Osteoblast (primary cell): ENCODE data around the gene PHOX2A. TPM values are rescaled to one million over a fixed set of nuclear protein-coding genes. Genes with fewer than 3 reads are reported as not detected.

Source experiments
- DNase-seq: peaks from one replicate; pipeline ENCODE4 v3.0.0; 2011; ENCODE audit warnings: low spot score, mixed read lengths; ENCODE audit not compliant: insufficient read length; ENCODE audit errors: missing footprints
- H2AFZ ChIP-seq: 2 replicates; pipeline ENCODE4 v1.6.0; 2011; ENCODE audit warnings: mild to moderate bottlenecking, low read length
- H3K27ac ChIP-seq: 2 replicates; pipeline ENCODE4 v1.5.1; 2011; ENCODE audit warnings: mild to moderate bottlenecking, low read depth, low read length, moderate library complexity
- H3K27me3 ChIP-seq: 2 replicates; pipeline ENCODE4 v1.6.0; 2012; ENCODE audit warnings: mild to moderate bottlenecking, control low read depth, inconsistent platforms, low read length, moderate library complexity; ENCODE audit not compliant: insufficient read depth
- H3K36me3 ChIP-seq: 2 replicates; pipeline ENCODE4 v1.5.1; 2011; ENCODE audit warnings: mild to moderate bottlenecking, low read length, control low read depth, moderate library complexity; ENCODE audit not compliant: insufficient read depth
- H3K4me1 ChIP-seq: 2 replicates; pipeline ENCODE4 v1.5.1; 2011; ENCODE audit warnings: mild to moderate bottlenecking, low read length, control low read depth, moderate library complexity; ENCODE audit not compliant: insufficient read depth
- H3K4me2 ChIP-seq: 2 replicates; pipeline ENCODE4 v1.6.0; 2011; ENCODE audit warnings: mild to moderate bottlenecking, low read length; ENCODE audit not compliant: insufficient read depth
- H3K4me3 ChIP-seq: fragments of 200-600 bp; sonication (generic); 3 replicates; pipeline ENCODE4 v1.5.1; 2012; ENCODE audit warnings: mild to moderate bottlenecking, low read length, inconsistent platforms; ENCODE audit not compliant: insufficient read depth
- H3K79me2 ChIP-seq: 2 replicates; pipeline ENCODE4 v1.6.0; 2012; ENCODE audit warnings: mild to moderate bottlenecking, low read length, control low read depth, inconsistent platforms; ENCODE audit not compliant: insufficient read depth
- H3K9me3 ChIP-seq: 2 replicates; pipeline ENCODE4 v1.5.1; 2011; ENCODE audit warnings: low read depth, low read length, control low read depth
- H4K20me1 ChIP-seq: 2 replicates; pipeline ENCODE4 v1.6.0; 2012; ENCODE audit warnings: mild to moderate bottlenecking, low read length, control low read depth; ENCODE audit not compliant: insufficient read depth
- CTCF ChIP-seq: IDR thresholded peaks from 2 replicates; pipeline ENCODE4 v1.5.1; 2011; ENCODE audit warnings: mild to moderate bottlenecking, low read depth, low read length, moderate library complexity; ENCODE audit errors: extremely low read depth
- total RNA-seq: library from RNA; depleted of rRNA; stranded (reverse); fragments of >200 nt; gene quantifications from 2 replicates; pipeline ENCODE4 v1.2.3, GENCODE V29; 2012

PHOX2A gene
- total RNA-seq, 1 donor, result not detected

- no peaks in the 10 kb centered on the region for H3K9me3 ChIP-seq
- TF ChIP-seq CTCF, result no peak
- H3K4me3 ChIP-seq, result no peak overlapping the region
- H4K20me1 ChIP-seq, result no peaks in the 10 kb centered on the region
- peaks cover 34% of the 10 kb centered on the region for H3K27me3 ChIP-seq
- H3K4me2 ChIP-seq, result no peak overlapping the region
- no peaks in the 10 kb centered on the region for H3K79me2 ChIP-seq
- H2AFZ ChIP-seq, result no peak overlapping the region
- no peak for DNase-seq
- H3K36me3 ChIP-seq, result no peaks in the 10 kb centered on the region
- no peak overlapping the region for H3K27ac ChIP-seq
- H3K4me1 ChIP-seq, result no peaks in the 10 kb centered on the region
Measured at GRCh38 chr11:72257570-72257969, 13.6 kb upstream of the PHOX2A start.

GRCh38 chr11:72254299-72254993, 10.5 kb upstream of the PHOX2A start:
- Histone ChIP-seq H3K27ac (no peak overlapping the region), H3K4me2 (no peak overlapping the region), H3K79me2 (no peaks in the 10 kb centered on the region), H4K20me1 (no peaks in the 10 kb centered on the region), H3K4me3 (no peak overlapping the region), H3K4me1 (no peaks in the 10 kb centered on the region), H3K9me3 (no peaks in the 10 kb centered on the region), H3K27me3 (peaks cover 53% of the 10 kb centered on the region), H3K36me3 (no peaks in the 10 kb centered on the region), H2AFZ (no peak overlapping the region)
- no peak for DNase-seq
- no peak for TF ChIP-seq CTCF

GRCh38 chr11:72253392-72253791, 9.4 kb upstream of the PHOX2A start:
- Histone ChIP-seq H2AFZ (no peak overlapping the region), H3K36me3 (no peaks in the 10 kb centered on the region), H3K27ac (no peak overlapping the region), H3K27me3 (peaks cover 51% of the 10 kb centered on the region), H3K4me3 (no peak overlapping the region), H4K20me1 (no peaks in the 10 kb centered on the region), H3K79me2 (no peaks in the 10 kb centered on the region), H3K4me1 (no peaks in the 10 kb centered on the region), H3K4me2 (no peak overlapping the region), H3K9me3 (no peaks in the 10 kb centered on the region)
- no peak for TF ChIP-seq CTCF
- no peak for DNase-seq

GRCh38 chr11:72251614-72252013, 7.6 kb upstream of the PHOX2A start:
- Histone ChIP-seq H3K36me3 (no peaks in the 10 kb centered on the region), H3K27ac (no peak overlapping the region), H4K20me1 (no peaks in the 10 kb centered on the region), H3K27me3 (peaks cover 59% of the 10 kb centered on the region), H3K4me1 (no peaks in the 10 kb centered on the region), H3K4me2 (no peak overlapping the region), H2AFZ (no peak overlapping the region), H3K79me2 (no peaks in the 10 kb centered on the region), H3K9me3 (no peaks in the 10 kb centered on the region), H3K4me3 (no peak overlapping the region)
- no peak for DNase-seq
- TF ChIP-seq CTCF, result no peak
